Sigmoid colon (tissue), 7 donors: ENCODE measurements around the gene SPEM3. TPM values are rescaled to one million over a fixed set of nuclear protein-coding genes. Genes with fewer than 3 reads are reported as not detected.

Experiments used
- DNase-seq: peaks from one replicate; pipeline ENCODE4 v3.0.0-alpha.2; 2019
- H3K27ac ChIP-seq, 4 donors: fragments of 200-600 bp; sonication (generic); one replicate each; pipeline ENCODE4 v1.5.1; 2016 to 2019; ENCODE audit warnings: mild to moderate bottlenecking in 1 of 4
- H3K27me3 ChIP-seq, 3 donors: fragments of 200-600 bp; sonication (generic); one replicate each; pipeline ENCODE4 v1.5.1; 2019; ENCODE audit warnings: mild to moderate bottlenecking in 1 of 3
- H3K36me3 ChIP-seq, 4 donors: fragments of 200-600 bp; sonication (generic); one replicate each; pipeline ENCODE4 v1.5.1; 2016 to 2019
- H3K4me1 ChIP-seq, 4 donors: fragments of 200-600 bp; sonication (generic); one replicate each; pipeline ENCODE4 v1.5.1; 2017 to 2019
- H3K4me3 ChIP-seq, 4 donors: fragments of 200-600 bp; sonication (generic); one replicate each; pipeline ENCODE4 v1.5.1; 2017 to 2019; ENCODE audit warnings: mild to moderate bottlenecking in 2 of 4, moderate library complexity in 1 of 4
- H3K9me3 ChIP-seq, 4 donors: fragments of 200-600 bp in 3 of 4; sonication (generic) in 3 of 4; one replicate each; pipeline versions ENCODE4 v1.5.1 to v1.6.1; 2013 to 2019
- EP300 ChIP-seq, 4 donors: sonication (generic); formaldehyde crosslinking; IDR thresholded peaks; one replicate each; pipeline ENCODE4 v1.6.1; 2017; ENCODE audit warnings: antibody characterized with exemption in 4 of 4
- POLR2A ChIP-seq, 2 donors: fragments of 450-650 bp; IDR thresholded peaks; one replicate each; pipeline ENCODE4 v1.6.1; 2016; ENCODE audit warnings: antibody characterized with exemption in 2 of 2, mild to moderate bottlenecking in 2 of 2, moderate library complexity in 2 of 2
- POLR2AphosphoS5 ChIP-seq, 4 donors: sonication (generic); formaldehyde crosslinking; IDR thresholded peaks; one replicate each; pipeline ENCODE4 v1.6.1; 2017; ENCODE audit warnings: antibody characterized with exemption in 4 of 4
- WGBS, 2 donors: extraction: QIAGEN DNeasy Blood & Tissue Kit; methylation state at CpG; one replicate each; pipeline ENCODE4 v1.1.7; 2013; 5-methylcytosine and 5-hydroxymethylcytosine counted together
- intact Hi-C: fragments of 100-400 bp; cut with DNase I; formaldehyde crosslinking; loops from one replicate; pipeline ENCODE4 v1.15.1; 2023
- polyA plus RNA-seq, 3 donors: library from polyadenylated mRNA; stranded (reverse); fragments of 200-250 nt; gene quantifications; one replicate each; pipeline ENCODE4 v1.2.3, GENCODE V29; 2013
- total RNA-seq, 4 donors: library from RNA; depleted of rRNA; stranded (reverse); fragments of >200 nt; gene quantifications; one replicate each; pipeline ENCODE4 v1.1.0, GENCODE V29; 2016
- TF ChIP-seq, protein P1 (sequence below), 4 experiments: fragments of 450-650 bp in 3 of 4; fragments of 200-600 bp in 1 of 4; IDR thresholded peaks; one replicate each; pipeline ENCODE4 v1.5.1; 2016 to 2019; ENCODE audit warnings: antibody characterized with exemption in 4 of 4, mild to moderate bottlenecking in 3 of 4, moderate library complexity in 2 of 4
- donor health status: healthy with polysubstance abuse.
- donor health status: Bipolar disorder and iron deficiency.
- donor health status: healthy.

The SPEM3 gene
- total and polyA plus RNA-seq, 7 donors, result not detected

DNA sequence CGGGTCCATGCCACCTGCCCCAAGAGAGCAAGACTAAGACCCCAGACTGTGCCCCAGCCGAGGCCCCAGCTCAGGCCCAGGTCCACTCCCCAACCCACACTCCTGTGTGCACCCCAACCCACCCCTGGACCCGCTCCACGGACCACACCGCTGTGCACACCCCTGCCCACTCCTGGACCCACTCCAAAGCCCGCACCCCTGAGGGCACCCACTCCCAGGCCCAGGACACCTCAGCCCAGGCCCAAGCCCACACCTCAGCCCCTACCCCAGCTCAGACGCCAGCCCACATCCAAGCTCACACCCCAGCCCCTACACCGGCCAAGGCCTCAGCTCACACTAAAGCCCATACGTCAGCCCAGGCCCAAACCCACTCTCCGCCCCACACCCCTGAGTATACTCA, 1.1 kb downstream of the SPEM3 start:
- DNase-seq, result peak; percentile 62
- Histone ChIP-seq H3K36me3 (no peaks in the 10 kb centered on the region), H3K4me3 (no peak overlapping the region), H3K27me3 (peaks cover 0 to 13% (median 3%) of the 10 kb centered on the region in 3 donors), H3K9me3 (no peaks in the 10 kb centered on the region), H3K27ac (no peak overlapping the region), H3K4me1 (no peaks in the 10 kb centered on the region)
- WGBS, 2 donors, result 94% methylated on average over 10 of the region's 10 CpGs
- intact Hi-C loops, result no loop called here
- no peak for TF ChIP-seq POLR2AphosphoS5 (IDR thresholded peaks at IDR 0.05)
- no peak for TF ChIP-seq EP300 (IDR thresholded peaks at IDR 0.05)
- TF ChIP-seq, protein P1, sequence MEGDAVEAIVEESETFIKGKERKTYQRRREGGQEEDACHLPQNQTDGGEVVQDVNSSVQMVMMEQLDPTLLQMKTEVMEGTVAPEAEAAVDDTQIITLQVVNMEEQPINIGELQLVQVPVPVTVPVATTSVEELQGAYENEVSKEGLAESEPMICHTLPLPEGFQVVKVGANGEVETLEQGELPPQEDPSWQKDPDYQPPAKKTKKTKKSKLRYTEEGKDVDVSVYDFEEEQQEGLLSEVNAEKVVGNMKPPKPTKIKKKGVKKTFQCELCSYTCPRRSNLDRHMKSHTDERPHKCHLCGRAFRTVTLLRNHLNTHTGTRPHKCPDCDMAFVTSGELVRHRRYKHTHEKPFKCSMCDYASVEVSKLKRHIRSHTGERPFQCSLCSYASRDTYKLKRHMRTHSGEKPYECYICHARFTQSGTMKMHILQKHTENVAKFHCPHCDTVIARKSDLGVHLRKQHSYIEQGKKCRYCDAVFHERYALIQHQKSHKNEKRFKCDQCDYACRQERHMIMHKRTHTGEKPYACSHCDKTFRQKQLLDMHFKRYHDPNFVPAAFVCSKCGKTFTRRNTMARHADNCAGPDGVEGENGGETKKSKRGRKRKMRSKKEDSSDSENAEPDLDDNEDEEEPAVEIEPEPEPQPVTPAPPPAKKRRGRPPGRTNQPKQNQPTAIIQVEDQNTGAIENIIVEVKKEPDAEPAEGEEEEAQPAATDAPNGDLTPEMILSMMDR (IDR thresholded peaks at IDR 0.05), result no peak
- no peak for TF ChIP-seq POLR2A (IDR thresholded peaks at IDR 0.05)

DNA sequence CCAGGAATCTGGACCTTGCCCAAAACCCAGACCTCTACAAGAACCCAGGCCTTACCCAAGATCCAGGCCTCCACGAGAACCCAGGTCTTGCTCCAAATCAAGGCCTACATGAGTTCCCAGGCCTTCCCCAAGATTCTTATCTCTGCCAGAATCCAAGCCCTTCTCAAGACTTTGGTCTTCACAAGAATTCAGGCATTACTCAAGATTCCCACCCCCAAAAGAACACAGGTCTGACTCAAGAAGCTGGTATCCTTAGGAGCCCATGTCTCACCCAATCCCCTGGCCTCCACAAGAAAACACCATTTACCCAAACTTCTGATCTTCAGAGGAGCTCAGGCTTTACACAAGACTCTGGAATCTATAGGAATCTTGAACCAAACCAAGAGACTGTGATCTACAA, 2.6 kb downstream of the SPEM3 start:
- intact Hi-C loops, result no loop called here
- no peak overlapping the region for H3K27ac ChIP-seq
- no peak overlapping the region for H3K4me3 ChIP-seq
- 89 to 96% methylated on average over 1 of the region's 1 CpG for WGBS, 2 donors
- no peak for DNase-seq
- peaks cover 0 to 11% (median 11%) of the 10 kb centered on the region in 4 donors for H3K4me1 ChIP-seq
- no peaks in the 10 kb centered on the region for H3K9me3 ChIP-seq
- no peaks in the 10 kb centered on the region for H3K36me3 ChIP-seq
- H3K27me3 ChIP-seq, result peaks cover 7 to 27% (median 19%) of the 10 kb centered on the region in 3 donors
- TF ChIP-seq EP300 (IDR thresholded peaks at IDR 0.05) (no peak), POLR2A (IDR thresholded peaks at IDR 0.05) (no peak), POLR2AphosphoS5 (IDR thresholded peaks at IDR 0.05) (no peak)
- TF ChIP-seq, protein P1 (IDR thresholded peaks at IDR 0.05), result no peak

DNA sequence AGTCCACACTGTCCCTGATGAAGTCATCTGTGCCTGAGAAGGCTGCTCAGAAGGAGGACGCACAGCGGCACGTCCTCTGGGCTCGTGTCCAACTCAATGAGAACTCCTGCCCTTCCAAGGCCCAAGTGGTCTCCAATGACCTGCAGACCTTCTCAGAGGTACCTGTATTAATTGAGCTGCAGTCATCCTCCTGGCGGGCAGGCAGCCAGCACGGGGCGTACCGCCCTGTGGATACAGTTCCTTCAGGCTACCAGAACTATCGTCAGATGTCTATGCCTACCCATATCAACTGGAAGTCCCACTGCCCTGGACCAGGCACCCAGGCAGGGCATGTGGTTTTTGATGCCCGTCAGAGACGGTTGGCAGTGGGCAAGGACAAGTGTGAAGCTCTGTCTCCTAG, 3.6 kb downstream of the SPEM3 start:
- H3K4me3 ChIP-seq, result no peak overlapping the region
- peaks cover 12 to 30% (median 27%) of the 10 kb centered on the region in 3 donors for H3K27me3 ChIP-seq
- peaks cover 0 to 22% (median 21%) of the 10 kb centered on the region in 4 donors for H3K4me1 ChIP-seq
- H3K9me3 ChIP-seq, result no peaks in the 10 kb centered on the region
- intact Hi-C loops, result no loop called here
- H3K36me3 ChIP-seq, result no peaks in the 10 kb centered on the region
- DNase-seq, result no peak
- 93 to 96% methylated on average over 11 of the region's 11 CpGs for WGBS, 2 donors
- H3K27ac ChIP-seq, result no peak overlapping the region
- TF ChIP-seq, protein P1 (IDR thresholded peaks at IDR 0.05), result no peak
- TF ChIP-seq POLR2A (IDR thresholded peaks at IDR 0.05) (no peak), POLR2AphosphoS5 (IDR thresholded peaks at IDR 0.05) (no peak)

DNA sequence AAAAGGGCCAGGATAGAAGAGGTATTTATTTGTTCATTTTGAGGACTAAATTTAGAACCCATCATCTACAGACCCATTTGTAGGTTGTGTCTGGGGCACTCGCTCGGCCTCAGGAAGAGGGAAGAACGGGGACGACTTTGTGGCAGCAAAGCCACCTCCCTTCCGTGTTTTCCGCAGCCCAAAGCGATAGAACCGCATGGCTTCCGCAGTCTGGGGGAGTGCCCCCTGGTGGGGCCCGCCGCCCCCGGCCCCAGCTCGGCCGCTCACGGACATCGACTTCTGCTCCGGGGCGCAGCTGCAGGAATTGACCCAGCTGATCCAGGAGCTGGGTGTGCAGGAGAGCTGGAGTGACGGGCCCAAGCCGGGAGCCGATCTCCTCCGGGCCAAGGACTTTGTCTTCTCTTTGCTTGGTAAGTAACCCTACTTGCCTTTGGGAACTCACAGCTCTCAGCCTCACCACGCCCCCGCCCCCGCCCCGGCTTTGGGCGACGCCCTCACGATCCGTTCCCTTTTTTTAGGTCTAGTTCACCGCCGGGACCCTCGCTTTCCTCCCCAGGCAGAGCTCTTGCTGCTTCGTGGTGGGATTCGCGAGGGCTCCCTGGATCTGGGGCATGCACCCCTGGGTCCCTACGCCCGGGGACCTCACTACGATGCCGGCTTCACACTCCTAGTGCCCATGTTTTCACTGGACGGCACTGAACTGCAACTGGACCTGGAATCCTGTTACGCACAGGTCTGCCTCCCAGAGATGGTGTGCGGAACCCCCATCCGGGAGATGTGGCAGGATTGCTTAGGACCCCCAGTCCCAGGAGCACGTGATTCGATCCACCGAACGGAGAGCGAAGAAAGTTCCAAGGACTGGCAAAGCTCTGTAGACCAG, 7.3 kb downstream of the SPEM3 start:
- H3K4me1 ChIP-seq, result peaks cover 0 to 57% (median 51%) of the 10 kb centered on the region in 4 donors

More for the DNA sequence above, 7.3 kb downstream of the SPEM3 start:
- intact Hi-C loops, result loop anchor here (2.0 kb wide), 3 partner anchors 31 to 125 kb away; partner anchors contain the start of genes SENP3 and TMEM256
- no peak for DNase-seq
- Histone ChIP-seq H3K4me3 (peak overlapping the region; percentile 10 to 43 (median 34)), H3K27ac (peak overlapping the region; percentile 18 to 64 (median 31)), H3K27me3 (peaks cover 44 to 67% (median 64%) of the 10 kb centered on the region in 3 donors), H3K36me3 (no peaks in the 10 kb centered on the region), H3K9me3 (no peaks in the 10 kb centered on the region)
- 8 to 9% methylated on average over 49 of the region's 49 CpGs for WGBS, 2 donors
- no peak for TF ChIP-seq POLR2AphosphoS5 (IDR thresholded peaks at IDR 0.05)
